Activated CD4-positive, alpha-beta memory T cell treated with anti-CD3 and anti-CD28 coated beads, Interleukin-2, amount 10 ng/mL, durations not matched to agents 7 days and 5 days (primary cell): ENCODE measurements around the gene DDOST. TPM values are rescaled to one million over a fixed set of nuclear protein-coding genes. Genes with fewer than 3 reads are reported as not detected.
A peak's percentile ranks its signal among the peaks of the same experiment; 100 is the strongest.

ENCODE experiments used
- CTCF ChIA-PET: fragments of 350-600 bp; sonication (Branson Sonifier 250); formaldehyde crosslinking; loops from one replicate; lab custom pipeline; 2021; ENCODE audit warnings: antibody characterized with exemption, inconsistent platforms; lab: Charles Lee
- POLR2A ChIA-PET: fragments of 350-600 bp; sonication (Branson Sonifier 250); formaldehyde crosslinking; loops from one replicate; lab custom pipeline; 2021; ENCODE audit warnings: antibody characterized with exemption; lab: Charles Lee
- DNase-seq: peaks from one replicate; pipeline ENCODE4 v3.0.0-alpha.2; 2020
- H3K27ac Mint-ChIP-seq: one replicate; pipeline ENCODE4 v1.8.0; 2021; ENCODE audit warnings: mild to moderate bottlenecking, mixed read lengths
- H3K27me3 Mint-ChIP-seq: one replicate; pipeline ENCODE4 v1.8.0; 2021; ENCODE audit warnings: mixed read lengths
- H3K36me3 Mint-ChIP-seq: one replicate; pipeline ENCODE4 v1.8.0; 2021; ENCODE audit warnings: low read depth, mixed read lengths
- H3K4me1 Mint-ChIP-seq: one replicate; pipeline ENCODE4 v1.8.0; 2021; ENCODE audit warnings: mixed read lengths
- H3K4me3 Mint-ChIP-seq: one replicate; pipeline ENCODE4 v1.8.0; 2021; ENCODE audit warnings: mild to moderate bottlenecking, mixed read lengths
- H3K9me3 Mint-ChIP-seq: one replicate; pipeline ENCODE4 v1.8.0; 2021; ENCODE audit warnings: mixed read lengths
- total RNA-seq, 2 experiments: library from RNA; stranded (reverse); gene quantifications; one replicate each; pipeline ENCODE4 v1.2.3, GENCODE V29; 2021

DDOST gene
- total RNA-seq, 2 experiments from 2014 or later, result 171 to 182 TPM

DNA sequence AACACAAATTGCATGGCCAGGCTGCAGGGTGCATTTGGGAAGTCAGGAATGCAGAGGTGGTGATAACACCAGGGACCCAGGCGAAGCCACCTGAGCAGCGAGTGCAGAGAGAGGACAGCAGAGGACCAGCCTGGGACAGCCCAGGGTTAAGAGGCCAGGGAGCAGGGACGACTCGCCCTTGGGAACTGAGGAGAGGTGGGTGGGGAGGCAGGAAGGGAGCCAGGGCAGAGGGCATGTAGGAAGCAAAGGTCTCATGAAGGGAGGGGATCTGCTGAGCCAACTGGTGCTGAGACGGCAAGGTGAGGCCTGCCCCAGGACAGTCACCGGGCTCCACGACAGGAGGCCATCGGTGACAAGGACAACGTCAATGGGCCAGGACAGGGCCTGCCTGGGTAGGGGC is 40.3 kb upstream of the DDOST start:
- no peak for DNase-seq
- peaks cover 6% of the 10 kb centered on the region for H3K4me1 Mint-ChIP-seq
- POLR2A ChIA-PET, result no interaction called here
- CTCF ChIA-PET, result no interaction called here
- no peak overlapping the region for H3K27ac Mint-ChIP-seq
- no peak overlapping the region for H3K4me3 Mint-ChIP-seq
- H3K27me3 Mint-ChIP-seq, result peaks cover 4% of the 10 kb centered on the region
- no peaks in the 10 kb centered on the region for H3K36me3 Mint-ChIP-seq
- no peaks in the 10 kb centered on the region for H3K9me3 Mint-ChIP-seq

- Mint-ChIP-seq H3K4me1 (peaks cover 12% of the 10 kb centered on the region), H3K9me3 (no peaks in the 10 kb centered on the region), H3K36me3 (no peaks in the 10 kb centered on the region), H3K27me3 (peaks cover 5% of the 10 kb centered on the region), H3K4me3 (no peak overlapping the region), H3K27ac (no peak overlapping the region)
- POLR2A ChIA-PET, result no interaction called here
- no peak for DNase-seq
- CTCF ChIA-PET, result no interaction called here
These were observed 39.6 kb upstream of the DDOST start for GRCh38 chr1:20700636-20701215.

- POLR2A ChIA-PET, result interaction anchor here (1.4 kb wide), 1 partner anchor 18 kb away, joined by 3 read pairs; the partner anchor contains the start of gene KIF17
- Mint-ChIP-seq H3K27ac (no peak overlapping the region), H3K27me3 (peaks cover 7% of the 10 kb centered on the region), H3K9me3 (no peaks in the 10 kb centered on the region), H3K36me3 (no peaks in the 10 kb centered on the region), H3K4me3 (no peak overlapping the region), H3K4me1 (peaks cover 12% of the 10 kb centered on the region)
- CTCF ChIA-PET, result no interaction called here
- no peak for DNase-seq
These were observed 38.4 kb upstream of the DDOST start for GRCh38 chr1:20699558-20699957.

- CTCF ChIA-PET, result interaction anchor here (1.4 to 3.9 kb wide), 2 partner anchors 18 to 497 kb away, joined by 3 to 52 read pairs; no protein-coding TSS in a partner anchor
- Mint-ChIP-seq H3K27ac (no peak overlapping the region), H3K9me3 (no peaks in the 10 kb centered on the region), H3K36me3 (no peaks in the 10 kb centered on the region), H3K4me3 (no peak overlapping the region), H3K4me1 (peaks cover 12% of the 10 kb centered on the region), H3K27me3 (peaks cover 10% of the 10 kb centered on the region)
- no peak for DNase-seq
- POLR2A ChIA-PET, result interaction anchor here (1.4 kb wide), 1 partner anchor 19 kb away, joined by 3 read pairs; the partner anchor contains the start of gene KIF17
These were observed 37.2 kb upstream of the DDOST start for GRCh38 chr1:20698195-20698910.

- Mint-ChIP-seq H3K4me1 (peaks cover 12% of the 10 kb centered on the region), H3K36me3 (no peaks in the 10 kb centered on the region), H3K4me3 (no peak overlapping the region), H3K27ac (no peak overlapping the region), H3K27me3 (peaks cover 10% of the 10 kb centered on the region), H3K9me3 (no peaks in the 10 kb centered on the region)
- DNase-seq, result no peak
- CTCF ChIA-PET, result interaction anchor here (1.0 to 3.9 kb wide), 9 partner anchors 10 to 498 kb away, joined by 3 to 52 read pairs (median 7); partner anchors contain the start of gene SH2D5
- POLR2A ChIA-PET, result no interaction called here
These were observed 36.4 kb upstream of the DDOST start for GRCh38 chr1:20697563-20697962.

GRCh38 chr1:20696397-20697333 is 35.5 kb upstream of the DDOST start:
- DNase-seq, result peak; percentile 77
- peaks cover 12% of the 10 kb centered on the region for H3K4me1 Mint-ChIP-seq
- CTCF ChIA-PET, result interaction anchor here (0.5 to 3.9 kb wide), 48 partner anchors 8 to 668 kb away, joined by 3 to 52 read pairs (median 4); partner anchors contain the start of genes DDOST, HP1BP3, KIF17 and SH2D5
- no peak overlapping the region for H3K27ac Mint-ChIP-seq
- no peaks in the 10 kb centered on the region for H3K36me3 Mint-ChIP-seq
- no peaks in the 10 kb centered on the region for H3K9me3 Mint-ChIP-seq
- H3K27me3 Mint-ChIP-seq, result peaks cover 9% of the 10 kb centered on the region
- H3K4me3 Mint-ChIP-seq, result peak overlapping the region; percentile 79
- POLR2A ChIA-PET, result interaction anchor here (1.0 to 1.5 kb wide), 3 partner anchors 90 to 134 kb away, joined by 3 read pairs; partner anchors contain the start of gene HP1BP3

- Mint-ChIP-seq H3K27ac (no peak overlapping the region), H3K4me1 (peaks cover 12% of the 10 kb centered on the region), H3K9me3 (no peaks in the 10 kb centered on the region), H3K36me3 (no peaks in the 10 kb centered on the region), H3K4me3 (peak overlapping the region; percentile 79), H3K27me3 (peaks cover 8% of the 10 kb centered on the region)
- ChIA-PET CTCF (interaction anchor here (1.2 to 3.9 kb wide), 3 partner anchors 34 to 500 kb away, joined by 3 to 52 read pairs (median 3); no protein-coding TSS in a partner anchor), POLR2A (no interaction called here)
- DNase-seq, result no peak
These were observed 34.3 kb upstream of the DDOST start for GRCh38 chr1:20695515-20695914.

- POLR2A ChIA-PET, result no interaction called here
- no peak overlapping the region for H3K27ac Mint-ChIP-seq
- no peaks in the 10 kb centered on the region for H3K36me3 Mint-ChIP-seq
- peaks cover 8% of the 10 kb centered on the region for H3K27me3 Mint-ChIP-seq
- CTCF ChIA-PET, result interaction anchor here (1.2 to 1.7 kb wide), 2 partner anchors 35 to 94 kb away, joined by 3 read pairs; no protein-coding TSS in a partner anchor
- DNase-seq, result no peak
- no peaks in the 10 kb centered on the region for H3K9me3 Mint-ChIP-seq
- H3K4me3 Mint-ChIP-seq, result no peak overlapping the region
- H3K4me1 Mint-ChIP-seq, result peaks cover 12% of the 10 kb centered on the region
These were observed 32.5 kb upstream of the DDOST start for GRCh38 chr1:20693623-20694022.

DNA sequence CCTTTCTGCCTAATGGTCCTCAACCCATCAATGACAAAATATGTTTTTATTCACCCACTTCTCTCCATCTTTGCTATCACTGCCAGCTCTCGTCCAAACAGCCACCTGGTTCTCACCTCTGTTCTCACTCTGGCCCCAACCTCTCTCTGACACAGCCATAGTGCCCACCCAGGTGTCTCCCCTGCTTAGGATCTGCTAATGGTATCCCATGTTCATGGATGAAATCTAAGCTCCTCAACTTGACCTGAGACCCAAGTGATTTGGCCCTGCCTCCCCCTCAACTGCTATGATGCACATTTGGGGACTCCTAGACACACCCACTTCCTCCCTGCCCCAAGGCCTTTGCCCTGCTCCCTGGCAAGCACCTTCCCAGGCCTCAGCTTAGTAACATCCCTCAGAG is 30.7 kb upstream of the DDOST start:
- H3K27ac Mint-ChIP-seq, result no peak overlapping the region
- no peaks in the 10 kb centered on the region for H3K9me3 Mint-ChIP-seq
- ChIA-PET CTCF (interaction anchor here (0.8 to 1.5 kb wide), 3 partner anchors 12 to 503 kb away, joined by 3 to 6 read pairs (median 3); no protein-coding TSS in a partner anchor), POLR2A (interaction anchor here (1.2 to 1.7 kb wide), 2 partner anchors 94 to 499 kb away, joined by 3 to 4 read pairs; no protein-coding TSS in a partner anchor)
- DNase-seq, result no peak
- peaks cover 9% of the 10 kb centered on the region for H3K27me3 Mint-ChIP-seq
- H3K4me3 Mint-ChIP-seq, result no peak overlapping the region
- no peaks in the 10 kb centered on the region for H3K36me3 Mint-ChIP-seq
- peaks cover 10% of the 10 kb centered on the region for H3K4me1 Mint-ChIP-seq

GRCh38 chr1:20689645-20690056 is 28.5 kb upstream of the DDOST start:
- no peak overlapping the region for H3K27ac Mint-ChIP-seq
- H3K36me3 Mint-ChIP-seq, result no peaks in the 10 kb centered on the region
- no peaks in the 10 kb centered on the region for H3K4me1 Mint-ChIP-seq
- H3K4me3 Mint-ChIP-seq, result no peak overlapping the region
- peaks cover 16% of the 10 kb centered on the region for H3K27me3 Mint-ChIP-seq
- H3K9me3 Mint-ChIP-seq, result no peaks in the 10 kb centered on the region
- no peak for DNase-seq
- CTCF ChIA-PET, result interaction anchor here (1.0 kb wide), 1 partner anchor 28 kb away, joined by 3 read pairs; the partner anchor contains the start of gene DDOST
- POLR2A ChIA-PET, result no interaction called here

DNA sequence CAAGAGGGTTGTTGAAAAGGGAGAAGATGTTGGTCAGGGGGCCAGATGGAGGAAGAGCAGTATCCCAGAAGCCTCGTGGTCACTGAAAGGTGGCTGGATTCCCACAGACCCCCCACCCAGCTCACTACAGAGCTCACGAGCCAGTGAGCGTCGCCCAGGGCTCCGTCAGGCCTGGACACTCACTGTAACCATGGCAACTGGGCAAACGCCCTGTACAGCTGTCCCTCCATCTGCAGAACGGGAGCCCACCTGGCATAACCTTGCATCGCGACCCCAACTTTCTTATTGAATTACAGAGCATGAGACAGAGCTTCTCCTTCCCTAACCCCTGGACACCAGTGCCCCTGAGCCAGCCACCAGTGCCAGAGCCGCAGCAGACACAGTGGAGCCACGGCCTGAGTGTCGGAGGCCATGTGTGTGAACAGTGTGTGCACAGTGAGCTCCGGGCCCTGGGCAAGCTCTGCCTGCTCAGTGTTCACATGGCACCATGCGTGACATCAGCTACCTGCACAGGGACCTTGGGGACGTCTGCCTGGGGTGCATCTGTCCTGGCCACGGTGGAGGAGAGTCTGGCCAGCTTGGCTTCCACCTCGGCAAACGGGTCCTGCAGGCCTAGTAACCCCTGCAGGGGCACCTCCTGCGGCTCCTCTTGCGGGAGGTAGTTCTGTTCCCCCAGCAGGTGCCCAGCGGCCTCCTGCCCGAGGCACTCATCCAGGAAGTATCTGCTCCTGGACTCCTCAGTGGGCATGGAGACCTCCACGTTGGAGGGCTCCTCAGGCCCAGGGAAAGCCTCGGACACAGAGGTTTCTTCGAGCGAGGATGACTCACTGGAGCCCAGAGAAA is 25.9 kb upstream of the DDOST start:
- ChIA-PET POLR2A (interaction anchor here (0.6 kb wide), 1 partner anchor 11 kb away, joined by 3 read pairs; no protein-coding TSS in a partner anchor), CTCF (interaction anchor here (2.5 kb wide), 1 partner anchor 10 kb away, joined by 6 read pairs; no protein-coding TSS in a partner anchor)
- no peaks in the 10 kb centered on the region for H3K4me1 Mint-ChIP-seq

More for the DNA sequence above, 25.9 kb upstream of the DDOST start:
- no peak overlapping the region for H3K4me3 Mint-ChIP-seq
- peaks cover 25% of the 10 kb centered on the region for H3K27me3 Mint-ChIP-seq
- no peak for DNase-seq
- no peaks in the 10 kb centered on the region for H3K36me3 Mint-ChIP-seq
- no peaks in the 10 kb centered on the region for H3K9me3 Mint-ChIP-seq
- no peak overlapping the region for H3K27ac Mint-ChIP-seq
